Measurements from ENCODE around the gene PELI1. TPM values are rescaled to one million over a fixed set of nuclear protein-coding genes. Genes with fewer than 3 reads are reported as not detected.

The PELI1 gene, protein sequence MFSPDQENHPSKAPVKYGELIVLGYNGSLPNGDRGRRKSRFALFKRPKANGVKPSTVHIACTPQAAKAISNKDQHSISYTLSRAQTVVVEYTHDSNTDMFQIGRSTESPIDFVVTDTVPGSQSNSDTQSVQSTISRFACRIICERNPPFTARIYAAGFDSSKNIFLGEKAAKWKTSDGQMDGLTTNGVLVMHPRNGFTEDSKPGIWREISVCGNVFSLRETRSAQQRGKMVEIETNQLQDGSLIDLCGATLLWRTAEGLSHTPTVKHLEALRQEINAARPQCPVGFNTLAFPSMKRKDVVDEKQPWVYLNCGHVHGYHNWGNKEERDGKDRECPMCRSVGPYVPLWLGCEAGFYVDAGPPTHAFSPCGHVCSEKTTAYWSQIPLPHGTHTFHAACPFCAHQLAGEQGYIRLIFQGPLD
- 31.9 and 33.8 TPM in 2 replicates for total RNA-seq

DNA sequence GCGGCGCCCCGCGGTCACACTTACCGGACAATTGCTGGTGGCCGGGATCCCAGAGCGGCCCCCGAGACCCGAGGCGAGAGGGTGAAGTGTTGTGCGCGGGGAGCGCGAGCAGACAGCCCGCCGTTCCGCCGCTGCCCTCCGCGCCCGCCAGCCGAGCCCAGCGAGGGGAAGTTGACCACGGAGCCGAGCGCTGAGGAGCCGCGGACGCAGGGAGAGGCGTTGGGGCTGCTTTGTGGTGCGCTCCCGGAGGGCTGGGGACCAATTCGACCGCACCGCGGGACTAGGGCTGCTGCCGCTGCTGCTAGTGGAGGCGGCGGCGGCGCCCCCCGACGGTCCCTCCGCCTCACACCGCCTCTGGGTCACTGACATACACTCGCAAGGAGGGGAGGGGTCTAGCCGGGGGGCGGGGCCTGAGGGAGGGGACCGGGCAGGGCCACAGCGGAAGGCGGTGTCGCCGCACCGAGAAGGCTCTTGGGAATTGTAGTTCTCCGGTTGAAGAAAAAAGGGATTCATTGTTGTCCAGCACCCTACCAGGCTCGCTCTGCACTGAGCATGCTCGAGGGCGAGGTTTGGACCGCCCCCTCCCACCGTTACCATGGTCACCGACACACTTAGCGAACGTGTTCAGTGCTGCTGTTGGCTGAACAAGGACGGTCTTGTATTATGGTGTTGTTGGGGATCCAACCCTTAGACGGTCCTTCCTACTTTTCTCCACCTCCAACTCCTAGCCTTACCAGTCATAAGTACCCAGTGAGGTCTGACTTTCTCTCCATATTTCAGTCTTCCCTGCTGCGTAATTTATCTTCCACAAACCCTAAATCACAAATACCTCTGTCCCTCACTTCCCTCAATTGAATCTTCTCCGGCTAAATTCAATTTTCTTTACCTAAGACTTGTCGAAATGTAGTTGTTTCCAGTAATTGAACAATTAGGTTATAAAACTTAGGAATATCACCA, at the start of gene PELI1:
Gene PELI1, minus strand, starts transcription at position 364 of the 957 bp plus-strand sequence. CDS start 36,110 bp downstream, outside the sequence.
- H3K27me3 Mint-ChIP-seq: no peaks in the 10 kb centered on the region
- DNase-seq: peak; percentile 97
- peak within 1 kb of the TSS; percentile 96 for H3K27ac Mint-ChIP-seq
- peaks cover 22% of the 10 kb centered on the region for H3K36me3 Mint-ChIP-seq (ENCODE audit: low read depth)
- intact Hi-C loops (cut with micrococcal nuclease): loop anchor here (1.0 to 5.0 kb wide), 8 partner anchors 15 to 508 kb away; partner anchors contain the start of genes AFTPH, SERTAD2 and UGP2
- H3K4me3 Mint-ChIP-seq: peak within 1 kb of the TSS; percentile 99
- no peaks in the 10 kb centered on the region for H3K9me3 Mint-ChIP-seq
- H3K4me1 Mint-ChIP-seq: peaks cover 19% of the 10 kb centered on the region

GRCh38 chr2:64193491-64193890, 49.3 kb upstream of the PELI1 start:
- H3K36me3 Mint-ChIP-seq (ENCODE audit: low read depth): no peaks in the 10 kb centered on the region
- no peak overlapping the region for H3K4me3 Mint-ChIP-seq
- H3K4me1 Mint-ChIP-seq: peaks cover 24% of the 10 kb centered on the region
- intact Hi-C loops (cut with micrococcal nuclease): no loop called here
- H3K27me3 Mint-ChIP-seq: peaks cover 3% of the 10 kb centered on the region
- H3K9me3 Mint-ChIP-seq: no peaks in the 10 kb centered on the region
- no peak for DNase-seq
- H3K27ac Mint-ChIP-seq: no peak overlapping the region

DNA sequence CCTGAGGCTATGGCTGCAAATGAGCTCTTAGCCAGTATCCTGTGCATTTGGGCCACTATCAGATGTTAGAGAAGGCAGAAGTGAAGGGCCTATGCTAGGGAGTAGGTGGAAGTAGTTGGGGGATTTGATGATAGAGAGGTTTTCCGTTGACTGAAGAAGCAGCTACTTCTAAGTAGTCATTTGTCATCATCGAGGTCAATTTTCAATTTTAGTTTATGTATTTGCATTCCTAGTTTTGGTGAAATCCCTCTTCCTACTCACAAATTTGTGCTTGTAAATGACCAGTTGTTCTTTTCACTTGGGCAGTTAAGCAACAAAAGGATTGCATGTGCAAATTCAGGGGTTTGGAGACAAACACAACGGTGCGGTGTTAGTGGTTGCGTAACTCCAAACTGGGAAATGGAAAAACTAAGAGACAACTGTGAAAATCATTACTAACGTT, 48.5 kb upstream of the PELI1 start:
- peaks cover 24% of the 10 kb centered on the region for H3K4me1 Mint-ChIP-seq
- H3K9me3 Mint-ChIP-seq: no peaks in the 10 kb centered on the region
- H3K27me3 Mint-ChIP-seq: peaks cover 3% of the 10 kb centered on the region
- DNase-seq: no peak
- no peak overlapping the region for H3K27ac Mint-ChIP-seq
- no peak overlapping the region for H3K4me3 Mint-ChIP-seq
- intact Hi-C loops (cut with micrococcal nuclease): no loop called here
- no peaks in the 10 kb centered on the region for H3K36me3 Mint-ChIP-seq (ENCODE audit: low read depth)

DNA sequence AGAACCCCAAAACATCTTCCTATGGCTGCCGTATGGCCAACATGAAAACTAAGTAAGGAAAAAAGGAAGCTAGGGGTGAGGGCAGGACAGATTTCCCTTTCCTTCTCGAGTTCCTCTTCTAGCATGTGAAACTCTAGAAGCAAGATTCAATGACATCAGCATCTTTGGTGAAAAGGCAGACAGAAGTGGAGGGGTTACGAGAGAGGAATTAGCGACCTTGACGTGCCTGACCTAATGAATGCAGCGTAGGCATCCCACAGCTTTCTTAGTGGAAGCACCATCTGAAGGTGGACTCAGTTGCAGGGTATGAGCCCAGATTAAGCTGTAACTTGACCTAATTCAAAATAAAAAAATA, 47.9 kb upstream of the PELI1 start:
- intact Hi-C loops (cut with micrococcal nuclease): no loop called here
- H3K9me3 Mint-ChIP-seq: no peaks in the 10 kb centered on the region
- no peaks in the 10 kb centered on the region for H3K36me3 Mint-ChIP-seq (ENCODE audit: low read depth)
- H3K4me1 Mint-ChIP-seq: peaks cover 24% of the 10 kb centered on the region
- peaks cover 3% of the 10 kb centered on the region for H3K27me3 Mint-ChIP-seq
- no peak overlapping the region for H3K4me3 Mint-ChIP-seq
- H3K27ac Mint-ChIP-seq: no peak overlapping the region
- DNase-seq: no peak

DNA sequence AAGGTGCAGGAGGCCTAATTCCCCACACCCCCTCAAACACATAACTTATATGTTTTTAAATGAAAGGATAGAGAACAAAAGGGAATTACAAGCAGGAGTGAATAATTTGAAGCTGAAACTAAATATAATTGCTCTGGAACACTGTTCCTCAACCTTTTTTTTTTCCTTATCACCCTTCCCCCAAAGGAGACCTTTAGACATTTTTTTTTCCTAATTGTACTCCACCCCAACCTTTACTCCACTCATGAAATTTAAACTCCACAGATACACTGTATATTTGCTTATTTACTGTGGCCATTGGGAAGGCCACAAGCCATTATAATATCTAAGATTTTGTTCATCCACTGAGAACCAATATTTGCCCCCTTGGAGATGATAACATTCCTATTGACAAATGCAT, 45.4 kb upstream of the PELI1 start:
- no peaks in the 10 kb centered on the region for H3K36me3 Mint-ChIP-seq (ENCODE audit: low read depth)
- DNase-seq: no peak
- intact Hi-C loops (cut with micrococcal nuclease): no loop called here
- no peak overlapping the region for H3K27ac Mint-ChIP-seq
- H3K4me1 Mint-ChIP-seq: peaks cover 26% of the 10 kb centered on the region
- peaks cover 4% of the 10 kb centered on the region for H3K9me3 Mint-ChIP-seq
- no peak overlapping the region for H3K4me3 Mint-ChIP-seq
- H3K27me3 Mint-ChIP-seq: peaks cover 12% of the 10 kb centered on the region

GRCh38 chr2:64189167-64189566, 44.9 kb upstream of the PELI1 start:
- no peak overlapping the region for H3K4me3 Mint-ChIP-seq
- intact Hi-C loops (cut with micrococcal nuclease): no loop called here
- H3K27ac Mint-ChIP-seq: no peak overlapping the region
- DNase-seq: no peak
- H3K9me3 Mint-ChIP-seq: peaks cover 4% of the 10 kb centered on the region
- peaks cover 26% of the 10 kb centered on the region for H3K4me1 Mint-ChIP-seq
- peaks cover 12% of the 10 kb centered on the region for H3K27me3 Mint-ChIP-seq
- no peaks in the 10 kb centered on the region for H3K36me3 Mint-ChIP-seq (ENCODE audit: low read depth)

DNA sequence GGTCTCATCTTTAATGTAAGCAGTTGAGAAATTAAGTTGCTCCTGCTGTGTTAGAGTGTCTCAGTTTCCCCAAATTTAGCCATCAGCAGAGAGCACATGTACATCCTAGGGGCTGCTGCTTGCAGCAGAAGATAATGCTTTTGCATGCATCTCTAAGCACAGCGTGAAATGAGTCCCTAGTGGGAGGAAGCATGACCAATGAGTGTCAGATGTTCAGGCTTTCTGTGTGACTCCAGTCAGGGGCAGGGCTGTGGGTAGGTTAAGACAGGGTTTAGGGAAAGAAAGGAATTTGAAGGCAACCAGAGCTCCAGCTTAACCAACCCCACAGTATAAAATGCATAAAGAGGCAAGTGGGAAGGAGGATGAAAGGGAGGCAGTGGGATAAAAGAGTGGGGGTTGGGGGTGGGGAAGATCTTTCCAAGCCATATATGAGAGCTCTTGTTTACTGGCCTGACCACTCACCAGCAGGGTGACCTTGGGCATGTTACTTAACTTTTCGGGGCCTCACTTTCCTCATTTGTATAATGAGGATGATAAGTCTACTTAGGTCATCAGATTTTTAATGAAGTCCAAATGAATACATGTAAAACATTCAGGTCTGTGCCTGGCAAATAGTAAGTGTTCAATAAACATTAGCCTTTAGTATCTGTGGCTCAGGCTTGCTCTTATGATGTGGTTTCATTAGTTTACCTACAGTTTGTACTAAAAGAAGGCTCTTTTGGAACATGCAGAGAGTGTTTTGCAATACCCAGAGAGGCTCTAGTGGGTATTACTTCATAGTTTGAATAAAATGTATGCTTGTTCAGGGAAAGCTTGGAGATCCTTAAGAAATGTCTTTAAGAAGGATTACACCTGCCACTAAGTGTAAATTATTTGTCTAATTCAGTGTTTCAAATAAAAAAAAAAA, 42.7 kb upstream of the PELI1 start:
- intact Hi-C loops (cut with micrococcal nuclease): no loop called here
- Mint-ChIP-seq H3K27ac (no peak overlapping the region), H3K4me3 (no peak overlapping the region), H3K4me1 (peaks cover 24% of the 10 kb centered on the region), H3K9me3 (peaks cover 4% of the 10 kb centered on the region), H3K36me3 (ENCODE audit: low read depth) (no peaks in the 10 kb centered on the region), H3K27me3 (peaks cover 12% of the 10 kb centered on the region)
- DNase-seq: no peak

GRCh38 chr2:64179582-64180321, 35.5 kb upstream of the PELI1 start:
- H3K27ac Mint-ChIP-seq: peak overlapping the region; percentile 45
- DNase-seq: peak; percentile 75

GRCh38 chr2:64177315-64177714, 33.1 kb upstream of the PELI1 start:
- DNase-seq: no peak
- Mint-ChIP-seq H3K4me1 (peaks cover 13% of the 10 kb centered on the region), H3K27ac (no peak overlapping the region), H3K36me3 (ENCODE audit: low read depth) (no peaks in the 10 kb centered on the region), H3K27me3 (peaks cover 4% of the 10 kb centered on the region), H3K4me3 (no peak overlapping the region), H3K9me3 (no peaks in the 10 kb centered on the region)
- intact Hi-C loops (cut with micrococcal nuclease): no loop called here

More at GRCh38 chr2:64179582-64180321, 35.5 kb upstream of the PELI1 start:
- no peaks in the 10 kb centered on the region for H3K36me3 Mint-ChIP-seq (ENCODE audit: low read depth)
- no peak overlapping the region for H3K4me3 Mint-ChIP-seq
- H3K4me1 Mint-ChIP-seq: peaks cover 14% of the 10 kb centered on the region
- intact Hi-C loops (cut with micrococcal nuclease): no loop called here
- H3K27me3 Mint-ChIP-seq: peaks cover 4% of the 10 kb centered on the region
- no peaks in the 10 kb centered on the region for H3K9me3 Mint-ChIP-seq

DNA sequence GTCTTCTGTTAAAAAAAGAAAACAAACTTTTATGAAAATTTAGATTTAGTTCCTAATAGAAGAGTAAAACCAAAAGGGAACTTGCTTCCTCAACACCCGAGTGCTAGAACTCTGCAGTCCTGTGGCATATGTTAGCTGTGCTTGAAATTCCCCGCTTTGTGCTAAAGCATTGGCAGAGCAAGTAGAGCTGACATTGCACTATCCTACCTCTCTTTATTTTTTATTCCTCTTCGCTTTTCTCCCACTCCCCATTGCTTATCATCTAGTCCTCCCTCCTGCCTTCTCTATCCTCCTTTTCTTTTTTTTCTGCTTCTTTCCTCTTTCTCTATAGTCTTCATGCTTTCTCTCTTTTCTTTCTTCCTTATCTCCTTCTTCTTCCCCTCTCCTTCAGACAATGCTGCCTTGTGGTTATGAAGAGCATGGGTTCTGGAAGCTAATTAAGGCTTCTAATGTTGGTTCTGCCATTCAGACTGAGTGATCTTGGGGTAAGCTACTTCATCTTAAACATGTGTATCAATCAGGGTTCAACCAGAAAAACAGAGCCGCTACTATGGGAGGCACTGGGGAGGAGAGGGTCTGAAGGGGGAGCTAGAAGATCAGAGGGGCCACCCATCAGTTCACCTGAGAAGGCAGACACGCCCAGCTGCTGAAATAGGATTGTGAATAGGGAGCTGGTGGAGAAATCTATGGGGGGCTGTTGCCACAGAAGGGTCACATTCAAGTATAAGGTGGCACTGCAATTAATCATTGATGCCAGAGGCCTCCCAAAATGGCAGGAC, 31.4 kb upstream of the PELI1 start:
- Mint-ChIP-seq H3K36me3 (ENCODE audit: low read depth) (no peaks in the 10 kb centered on the region), H3K9me3 (no peaks in the 10 kb centered on the region), H3K4me3 (no peak overlapping the region), H3K4me1 (peaks cover 8% of the 10 kb centered on the region), H3K27me3 (peaks cover 6% of the 10 kb centered on the region), H3K27ac (no peak overlapping the region)
- intact Hi-C loops (cut with micrococcal nuclease): no loop called here
- no peak for DNase-seq

DNA sequence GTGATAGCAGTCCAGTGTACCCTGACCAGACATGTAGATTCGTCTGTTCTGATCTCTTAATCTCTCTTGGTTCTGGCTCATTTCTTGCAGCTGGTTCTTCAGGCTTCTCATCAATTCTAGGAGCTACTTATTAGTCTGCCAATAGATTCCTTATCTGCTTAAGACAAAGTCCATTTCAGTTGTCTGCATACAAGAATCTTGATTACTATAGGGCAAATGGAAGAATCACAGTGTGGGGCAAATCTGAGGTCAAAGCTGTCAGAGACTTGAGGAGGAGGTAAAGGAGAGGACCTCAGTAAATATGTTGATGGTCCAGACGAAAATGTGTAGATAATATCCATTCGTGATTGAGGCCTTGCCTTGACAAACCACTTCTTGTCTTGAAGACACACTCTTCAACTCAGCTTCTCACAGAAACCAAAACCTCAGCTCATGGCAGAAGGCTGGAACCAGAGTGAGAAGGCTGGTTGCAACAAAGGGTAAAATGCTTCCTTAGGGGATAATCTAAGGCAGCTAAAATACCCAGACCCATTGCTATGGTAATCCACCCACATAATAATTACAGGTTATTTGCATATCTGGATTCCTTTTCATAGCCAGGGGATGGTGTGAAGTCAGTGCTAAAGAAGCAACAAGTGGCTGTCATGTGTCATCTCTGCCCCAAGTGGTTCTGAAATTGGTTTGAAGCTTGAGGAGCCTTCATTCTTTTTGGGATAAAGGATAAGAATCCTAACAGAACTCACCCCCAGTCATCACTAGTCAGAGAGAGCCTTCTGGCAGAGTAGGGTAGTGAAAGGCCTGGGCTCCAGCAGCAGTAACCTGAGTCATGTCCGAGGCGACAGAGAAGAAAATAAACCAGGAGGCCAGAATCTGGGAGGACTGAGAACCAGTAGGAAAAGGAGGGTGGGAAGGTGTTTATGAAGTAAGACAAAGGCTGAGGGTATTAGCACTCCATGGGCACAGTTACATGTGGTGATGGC, 29.2 kb upstream of the PELI1 start:
- intact Hi-C loops (cut with micrococcal nuclease): no loop called here
- no peak for DNase-seq
- Mint-ChIP-seq H3K36me3 (ENCODE audit: low read depth) (no peaks in the 10 kb centered on the region), H3K27me3 (peaks cover 6% of the 10 kb centered on the region), H3K4me1 (no peaks in the 10 kb centered on the region), H3K27ac (no peak overlapping the region), H3K4me3 (no peak overlapping the region), H3K9me3 (no peaks in the 10 kb centered on the region)
